Measurements from ENCODE around the gene ATG4C.
A peak's percentile ranks its signal among the peaks of the same experiment; 100 is the strongest.
"Not testable (repeated sequence)": the region's sequence is repeated elsewhere in the genome, so short reads cannot be mapped to it uniquely, and the experiment has no call there.

Gene ATG4C

GRCh38 chr1:62783736-62784508 is at the start of gene ATG4C:
Gene ATG4C (plus strand): TSS chr1:62784132. CDS start chr1:62803787, 19,655 bp downstream.
- peak; percentile 93 for DNase-seq (ENCODE audit: low spot score)

GRCh38 chr1:62735491-62736171 is 48.3 kb upstream of the ATG4C start:
- no peak for DNase-seq (ENCODE audit: low spot score)

GRCh38 chr1:62740701-62741100 is 43.2 kb upstream of the ATG4C start:
- not testable (repeated sequence) for DNase-seq (ENCODE audit: low spot score)

- DNase-seq (ENCODE audit: low spot score), result no peak
These were observed 39.0 kb upstream of the ATG4C start for GRCh38 chr1:62744611-62745577.

- DNase-seq (ENCODE audit: low spot score), result peak; percentile 7
These were observed 37.7 kb upstream of the ATG4C start for GRCh38 chr1:62746086-62746808.

- DNase-seq (ENCODE audit: low spot score), result no peak
These were observed 37.2 kb upstream of the ATG4C start for GRCh38 chr1:62746809-62747138.

GRCh38 chr1:62753031-62753965 is 30.6 kb upstream of the ATG4C start:
- no peak for DNase-seq (ENCODE audit: low spot score)

- DNase-seq (ENCODE audit: low spot score), result not testable (repeated sequence)
These were observed 29.0 kb upstream of the ATG4C start for GRCh38 chr1:62754938-62755337.

- DNase-seq (ENCODE audit: low spot score), result not testable (repeated sequence)
These were observed 27.6 kb upstream of the ATG4C start for GRCh38 chr1:62756255-62756884.

- not testable (repeated sequence) for DNase-seq (ENCODE audit: low spot score)
These were observed 24.6 kb upstream of the ATG4C start for GRCh38 chr1:62759232-62759875.

- DNase-seq (ENCODE audit: low spot score), result not testable (repeated sequence)
These were observed 23.7 kb upstream of the ATG4C start for GRCh38 chr1:62760021-62760782.

GRCh38 chr1:62761223-62761870 is 22.6 kb upstream of the ATG4C start:
- DNase-seq (ENCODE audit: low spot score), result not testable (repeated sequence)

GRCh38 chr1:62762027-62762426 is 21.9 kb upstream of the ATG4C start:
- DNase-seq (ENCODE audit: low spot score), result not testable (repeated sequence)

- no peak for DNase-seq (ENCODE audit: low spot score)
These were observed 18.0 kb upstream of the ATG4C start for GRCh38 chr1:62765981-62766380.

GRCh38 chr1:62768551-62768950 is 15.4 kb upstream of the ATG4C start:
- not testable (repeated sequence) for DNase-seq (ENCODE audit: low spot score)

GRCh38 chr1:62772607-62773295 is 11.2 kb upstream of the ATG4C start:
- no peak for DNase-seq (ENCODE audit: low spot score)

GRCh38 chr1:62774006-62774405 is 9.9 kb upstream of the ATG4C start:
- no peak for DNase-seq (ENCODE audit: low spot score)

Measured in CD4-positive, alpha-beta T cell treated with Interleukin-6 at 100 ng/mL for 8 hours (primary cell).